GM23248 (cell line): ENCODE measurements around the gene FAM98A. TPM values are rescaled to one million over a fixed set of nuclear protein-coding genes. Genes with fewer than 3 reads are reported as not detected.

Experiments used
- DNase-seq: peaks from one replicate; pipeline ENCODE4 v3.0.0-alpha.2; 2015
- H2AFZ ChIP-seq: fragments of 200-600 bp; sonication (generic); 2 replicates; pipeline ENCODE4 v1.6.1; 2016; ENCODE audit warnings: antibody characterized with exemption
- H3F3A ChIP-seq: fragments of 200-600 bp; sonication (generic); 2 replicates; pipeline ENCODE4 v1.6.1; 2016; ENCODE audit warnings: mild to moderate bottlenecking, antibody characterized with exemption, mixed run types; ENCODE audit not compliant: insufficient read depth
- H3K27ac ChIP-seq: fragments of 200-600 bp; sonication (generic); 2 replicates; pipeline ENCODE4 v1.5.1; 2016; ENCODE audit warnings: mild to moderate bottlenecking
- H3K27me3 ChIP-seq: fragments of 200-600 bp; sonication (generic); replicated peaks from 2 replicates; pipeline ENCODE4 v1.6.1; 2016; ENCODE audit warnings: mild to moderate bottlenecking; ENCODE audit not compliant: insufficient read depth
- H3K36me3 ChIP-seq: fragments of 200-600 bp; sonication (generic); 2 replicates; pipeline ENCODE4 v1.6.1; 2016; ENCODE audit warnings: low read depth, mild to moderate bottlenecking
- H3K4me1 ChIP-seq: fragments of 200-600 bp; sonication (generic); 2 replicates; pipeline ENCODE4 v1.6.1; 2016; ENCODE audit warnings: mild to moderate bottlenecking; ENCODE audit not compliant: insufficient read depth
- H3K4me2 ChIP-seq: fragments of 200-600 bp; sonication (generic); one replicate; pipeline ENCODE4 v1.6.1; 2016; ENCODE audit warnings: mild to moderate bottlenecking; ENCODE audit not compliant: unreplicated experiment
- H3K4me3 ChIP-seq: fragments of 200-600 bp; sonication (generic); 2 replicates; pipeline ENCODE4 v1.5.1; 2016; ENCODE audit warnings: mild to moderate bottlenecking
- H3K79me2 ChIP-seq: fragments of 200-600 bp; sonication (generic); 2 replicates; pipeline ENCODE4 v1.6.1; 2016; ENCODE audit warnings: mild to moderate bottlenecking; ENCODE audit not compliant: insufficient read depth
- H3K9ac ChIP-seq: fragments of 200-600 bp; sonication (generic); 2 replicates; pipeline ENCODE4 v1.6.1; 2016; ENCODE audit warnings: mild to moderate bottlenecking
- H3K9me2 ChIP-seq: fragments of 200-600 bp; sonication (generic); 2 replicates; pipeline ENCODE4 v1.6.1; 2016; ENCODE audit warnings: mixed run types, mild to moderate bottlenecking, moderate library complexity; ENCODE audit not compliant: insufficient read depth
- H3K9me3 ChIP-seq: fragments of 200-600 bp; sonication (generic); one replicate; pipeline ENCODE4 v1.6.1; 2017; ENCODE audit warnings: low read depth
- H4K20me1 ChIP-seq: fragments of 200-600 bp; sonication (generic); 2 replicates; pipeline ENCODE4 v1.6.0; 2016; ENCODE audit not compliant: insufficient read depth
- EZH2 ChIP-seq: fragments of 200-600 bp; sonication (generic); IDR thresholded peaks from 2 replicates; pipeline ENCODE4 v1.6.1; 2018; ENCODE audit warnings: antibody characterized with exemption, mild to moderate bottlenecking; ENCODE audit not compliant: insufficient read depth, poor library complexity, severe bottlenecking
- EZH2phosphoT487 ChIP-seq: fragments of 200-600 bp; sonication (generic); IDR thresholded peaks from 2 replicates; pipeline ENCODE4 v1.6.1; 2018; ENCODE audit warnings: antibody characterized with exemption, moderate library complexity, mild to moderate bottlenecking, low read depth; ENCODE audit not compliant: insufficient read depth
- WGBS, 2 experiments: methylation state at CpG; one replicate each; pipeline ENCODE4 v1.1.6; 2015 to 2017; ENCODE audit warnings: low lambda C conversion rate in 2 of 2, low coverage in 1 of 2; ENCODE audit errors: missing lambda C conversion rate in 2 of 2; 5-methylcytosine and 5-hydroxymethylcytosine counted together
- in situ Hi-C: fragments of 300-500 bp; cut with MboI; formaldehyde crosslinking; loops from 2 replicates; pipeline ENCODE4 v1.15.0; 2020
- polyA plus RNA-seq: library from polyadenylated mRNA; unstranded; fragments of >200 nt; fragmentation: Nextera tagmentation; extraction: Ambion mirVana; gene quantifications from 2 replicates; pipeline ENCODE4 v1.2.1, GENCODE V29; 2016
- small RNA-seq: library from RNA; depleted of rRNA; stranded (forward); fragments of <200 nt; gene quantifications from one replicate; pipeline ENCODE3, GENCODE V24; 2014; ENCODE audit warnings: low read depth, low replicate concordance
- total RNA-seq: library from RNA; depleted of rRNA; stranded (reverse); fragments of >200 nt; shearing (Covaris generic); gene quantifications from 2 replicates; pipeline ENCODE4 v1.2.3, GENCODE V29; 2014; rRNA removed

The FAM98A gene
- total and polyA plus RNA-seq, 2 experiments from 2014 or later: 29.2 to 87.1 TPM

GRCh38 chr2:33541243-33541642 lies 57.9 kb downstream of the FAM98A start:
- WGBS, 2 experiments: 96% methylated on average over 4 of the region's 4 CpGs
- H3K36me3 ChIP-seq: no peaks in the 10 kb centered on the region
- no peak overlapping the region for H3K9ac ChIP-seq
- in situ Hi-C loops: no loop called here
- H2AFZ ChIP-seq: no peak overlapping the region
- H3K4me2 ChIP-seq: no peak overlapping the region
- H4K20me1 ChIP-seq: no peaks in the 10 kb centered on the region
- no peaks in the 10 kb centered on the region for H3K4me1 ChIP-seq
- H3K79me2 ChIP-seq: no peaks in the 10 kb centered on the region
- H3K27me3 ChIP-seq: no peaks in the 10 kb centered on the region
- no peak overlapping the region for H3K27ac ChIP-seq
- H3K9me2 ChIP-seq: no peaks in the 10 kb centered on the region
- H3F3A ChIP-seq: no peaks in the 10 kb centered on the region
- H3K4me3 ChIP-seq: no peak overlapping the region
- no peak for TF ChIP-seq EZH2phosphoT487
- TF ChIP-seq EZH2: no peak
- no peak for DNase-seq
- no peaks in the 10 kb centered on the region for H3K9me3 ChIP-seq

- Histone ChIP-seq H3K36me3 (no peaks in the 10 kb centered on the region), H3F3A (peaks cover 21% of the 10 kb centered on the region), H3K9me3 (no peaks in the 10 kb centered on the region), H3K4me3 (no peak overlapping the region), H3K27me3 (no peaks in the 10 kb centered on the region), H3K4me2 (no peak overlapping the region), H3K9me2 (no peaks in the 10 kb centered on the region), H3K79me2 (no peaks in the 10 kb centered on the region), H4K20me1 (no peaks in the 10 kb centered on the region), H3K9ac (no peak overlapping the region), H3K27ac (no peak overlapping the region), H2AFZ (no peak overlapping the region), H3K4me1 (peaks cover 21% of the 10 kb centered on the region)
- no peak for DNase-seq
- 81 to 86% methylated on average over 3 of the region's 3 CpGs for WGBS, 2 experiments
- in situ Hi-C loops: no loop called here
- TF ChIP-seq EZH2 (no peak), EZH2phosphoT487 (no peak)
Measured at GRCh38 chr2:33535421-33535820, 63.7 kb downstream of the FAM98A start.

Small RNA genes within 50 kb of the gene (small RNA-seq; reads per million reads assigned to genes)
- gene ATP6V0E1P3: not detected

Other genes with a start within 250 kb of the FAM98A start
- gene RASGRP3, start 122.7 kb downstream of the FAM98A start, total RNA-seq: 0.22 TPM in 1 of 2 replicates, not detected in the other
- 0.18 and 0.23 TPM in 2 replicates for gene RASGRP3, start 122.7 kb downstream of the FAM98A start, polyA plus RNA-seq